ENCODE results near the gene MAB21L4. TPM values are rescaled to one million over a fixed set of nuclear protein-coding genes. Genes with fewer than 3 reads are reported as not detected.

Gene MAB21L4
- total and polyA plus RNA-seq, 7 donors = 1.2 to 17.6 (median 1.7) TPM; not detected in 4

- 92 to 95% methylated on average over 37 of the region's 37 CpGs for WGBS, 2 donors
- Histone ChIP-seq H3K36me3 (no peaks in the 10 kb centered on the region), H3K27ac (no peak overlapping the region), H3K4me3 (no peak overlapping the region), H3K4me1 (no peaks in the 10 kb centered on the region), H3K9me3 (no peaks in the 10 kb centered on the region), H3K27me3 (no peaks in the 10 kb centered on the region)
- no peak for DNase-seq
- TF ChIP-seq POLR2AphosphoS5 (IDR thresholded peaks at IDR 0.05) (no peak), EP300 (IDR thresholded peaks at IDR 0.05) (no peak), POLR2A (IDR thresholded peaks at IDR 0.05) (no peak), CTCF (IDR thresholded peaks at IDR 0.05) (no peak)
- intact Hi-C loops (cut with DNase I) = no loop called here
Observed at GRCh38 chr2:240888130-240888889, 7.6 kb downstream of the MAB21L4 start.

- H3K36me3 ChIP-seq = no peaks in the 10 kb centered on the region
- TF ChIP-seq POLR2A (IDR thresholded peaks at IDR 0.05) (no peak), POLR2AphosphoS5 (IDR thresholded peaks at IDR 0.05) (no peak), CTCF (IDR thresholded peaks at IDR 0.05) (no peak), EP300 (IDR thresholded peaks at IDR 0.05) (no peak)
- no peaks in the 10 kb centered on the region for H3K9me3 ChIP-seq
- no peak overlapping the region for H3K4me3 ChIP-seq
- intact Hi-C loops (cut with DNase I) = no loop called here
- no peak overlapping the region for H3K27ac ChIP-seq
- no peaks in the 10 kb centered on the region for H3K4me1 ChIP-seq
- no peak for DNase-seq
- WGBS, 2 donors = 63 to 83% methylated on average over 4 of the region's 4 CpGs
- no peaks in the 10 kb centered on the region for H3K27me3 ChIP-seq
Observed at GRCh38 chr2:240887631-240888030, 8.3 kb downstream of the MAB21L4 start.

GRCh38 chr2:240886678-240887609, 9.0 kb downstream of the MAB21L4 start:
- TF ChIP-seq EP300 (IDR thresholded peaks at IDR 0.05) (no peak), POLR2AphosphoS5 (IDR thresholded peaks at IDR 0.05) (no peak), POLR2A (IDR thresholded peaks at IDR 0.05) (no peak), CTCF (IDR thresholded peaks at IDR 0.05) (no peak)
- intact Hi-C loops (cut with DNase I) = no loop called here
- 75 to 84% methylated on average over 18 of the region's 18 CpGs for WGBS, 2 donors

GRCh38 chr2:240886023-240886565, 9.9 kb downstream of the MAB21L4 start:
- no peak for DNase-seq
- H3K9me3 ChIP-seq = no peaks in the 10 kb centered on the region
- no peaks in the 10 kb centered on the region for H3K4me1 ChIP-seq
- H3K4me3 ChIP-seq = no peak overlapping the region
- intact Hi-C loops (cut with DNase I) = no loop called here
- no peak for TF ChIP-seq POLR2AphosphoS5 (IDR thresholded peaks at IDR 0.05)
- no peak for TF ChIP-seq EP300 (IDR thresholded peaks at IDR 0.05)
- no peak for TF ChIP-seq POLR2A (IDR thresholded peaks at IDR 0.05)
- no peak for TF ChIP-seq CTCF (IDR thresholded peaks at IDR 0.05)
- 63 to 88% methylated on average over 5 of the region's 5 CpGs for WGBS, 2 donors
- no peak overlapping the region for H3K27ac ChIP-seq
- no peaks in the 10 kb centered on the region for H3K36me3 ChIP-seq
- H3K27me3 ChIP-seq = no peaks in the 10 kb centered on the region

More at GRCh38 chr2:240886678-240887609, 9.0 kb downstream of the MAB21L4 start:
- no peak overlapping the region for H3K27ac ChIP-seq
- DNase-seq = no peak
- H3K36me3 ChIP-seq = no peaks in the 10 kb centered on the region
- no peaks in the 10 kb centered on the region for H3K27me3 ChIP-seq
- H3K9me3 ChIP-seq = no peaks in the 10 kb centered on the region
- no peak overlapping the region for H3K4me3 ChIP-seq
- H3K4me1 ChIP-seq = no peaks in the 10 kb centered on the region

Data from sigmoid colon (tissue), 7 donors.